Neutrophil (primary cell): Measurements from ENCODE around the gene ZNF837.
"Not testable (repeated sequence)": the region's sequence is repeated elsewhere in the genome, so short reads cannot be mapped to it uniquely, and the experiment has no call there.

Source experiments
- H3K27ac ChIP-seq: fragments of 200-600 bp; sonication (generic); 2 replicates; pipeline ENCODE4 v1.5.1; 2016; ENCODE audit warnings: mild to moderate bottlenecking, moderate library complexity
- H3K27me3 ChIP-seq: fragments of 200-600 bp; sonication (generic); 2 replicates; pipeline ENCODE4 v1.6.0; 2016; ENCODE audit warnings: mild to moderate bottlenecking
- H3K36me3 ChIP-seq: fragments of 200-600 bp; sonication (generic); 2 replicates; pipeline ENCODE4 v1.5.1; 2017
- H3K4me1 ChIP-seq, 2 experiments: fragments of 200-600 bp in 1 of 2; sonication (generic) in 1 of 2; 1 replicate in 1 of 2; 2 replicates in 1 of 2; pipeline versions ENCODE4 v1.5.1 to v1.6.1; 2013 to 2016; ENCODE audit warnings: low read depth in 1 of 2, low read length in 1 of 2, mild to moderate bottlenecking in 1 of 2, moderate library complexity in 1 of 2; ENCODE audit not compliant: control insufficient read depth in 1 of 2, insufficient read depth in 1 of 2
- H3K4me3 ChIP-seq, 2 experiments: fragments of 200-600 bp in 1 of 2; sonication (generic) in 1 of 2; 1 replicate in 1 of 2; 2 replicates in 1 of 2; pipeline ENCODE4 v1.5.1; 2013 to 2016; ENCODE audit warnings: low read depth in 1 of 2, low read length in 1 of 2, mild to moderate bottlenecking in 1 of 2, moderate library complexity in 1 of 2
- H3K9me3 ChIP-seq: fragments of 200-600 bp; sonication (generic); 2 replicates; pipeline ENCODE4 v1.5.1; 2016
- CTCF ChIP-seq: fragments of 200-600 bp; sonication (generic); IDR thresholded peaks from 2 replicates; pipeline ENCODE4 v1.5.1; 2016; ENCODE audit warnings: antibody characterized with exemption

Gene ZNF837

GRCh38 chr19:58409010-58409790 is 28.4 kb upstream of the ZNF837 start:
- Histone ChIP-seq H3K27me3 (no peaks in the 10 kb centered on the region), H3K4me3 (peak overlapping the region; percentile 68 to 91), H3K9me3 (no peaks in the 10 kb centered on the region), H3K36me3 (no peaks in the 10 kb centered on the region), H3K27ac (peak overlapping the region; percentile 68), H3K4me1 (peaks cover 17 to 18% of the 10 kb centered on the region in 2 experiments)
- no peak for TF ChIP-seq CTCF

GRCh38 chr19:58408152-58409009 is 27.6 kb upstream of the ZNF837 start, which contains the start of gene ZNF584:
ZNF584 (plus strand) TSS chr19:58408649; CDS start chr19:58409148, 499 bp downstream.
- peak within 1 kb of the TSS; percentile 68 to 91 for H3K4me3 ChIP-seq
- peak within 1 kb of the TSS; percentile 68 for H3K27ac ChIP-seq
- no peaks in the 10 kb centered on the region for H3K9me3 ChIP-seq
- TF ChIP-seq CTCF, result peak; percentile 13
- H3K36me3 ChIP-seq, result no peaks in the 10 kb centered on the region
- peaks cover 17 to 18% of the 10 kb centered on the region in 2 experiments for H3K4me1 ChIP-seq
- no peaks in the 10 kb centered on the region for H3K27me3 ChIP-seq

- H3K27me3 ChIP-seq, result no peaks in the 10 kb centered on the region
Measured at GRCh38 chr19:58407658-58408151, 26.9 kb upstream of the ZNF837 start.

GRCh38 chr19:58406818-58407657 is 26.2 kb upstream of the ZNF837 start:
- Histone ChIP-seq H3K9me3 (no peaks in the 10 kb centered on the region), H3K36me3 (no peaks in the 10 kb centered on the region), H3K27me3 (no peaks in the 10 kb centered on the region), H3K4me3 (peak overlapping the region in 1 of 2 experiments; percentile 91), H3K27ac (no peak overlapping the region), H3K4me1 (peaks cover 17 to 18% of the 10 kb centered on the region in 2 experiments)
- TF ChIP-seq CTCF, result no peak

More at GRCh38 chr19:58407658-58408151, 26.9 kb upstream of the ZNF837 start:
- Histone ChIP-seq H3K9me3 (no peaks in the 10 kb centered on the region), H3K27ac (peak overlapping the region; percentile 68), H3K4me3 (peak overlapping the region; percentile 68 to 91), H3K4me1 (peaks cover 17 to 18% of the 10 kb centered on the region in 2 experiments), H3K36me3 (no peaks in the 10 kb centered on the region)
- no peak for TF ChIP-seq CTCF

- H3K36me3 ChIP-seq, H3K27me3 ChIP-seq, H3K9me3 ChIP-seq, H3K4me3 ChIP-seq, H3K27ac ChIP-seq: not testable (repeated sequence)
- H3K4me1 ChIP-seq, result peaks cover 17 to 20% of the 10 kb centered on the region in 2 experiments
Measured at GRCh38 chr19:58403920-58404478, 23.2 kb upstream of the ZNF837 start.
